CD14-positive monocyte (primary cell): ENCODE results near the gene RALB. TPM values are rescaled to one million over a fixed set of nuclear protein-coding genes. Genes with fewer than 3 reads are reported as not detected.

Source experiments
- DNase-seq, 3 donors: peaks; one replicate each; pipeline ENCODE4 v3.0.0-alpha.2; 2011 to 2022
- H2AFZ ChIP-seq: 2 replicates; pipeline ENCODE4 v1.6.0; 2012; ENCODE audit warnings: mild to moderate bottlenecking, low read depth, low read length, inconsistent platforms; ENCODE audit not compliant: insufficient read depth, poor library complexity, severe bottlenecking
- H3K27ac ChIP-seq, 2 donors: 1 replicate in 1 of 2; 2 replicates in 1 of 2; pipeline ENCODE4 v1.5.1; 2012 to 2013; ENCODE audit warnings: low read length in 2 of 2, control low read depth in 1 of 2, inconsistent platforms in 1 of 2, low read depth in 1 of 2, mild to moderate bottlenecking in 1 of 2
- H3K27me3 ChIP-seq, 2 donors: one replicate each; pipeline versions ENCODE4 v1.6.0 to v1.6.1; 2011 to 2013; ENCODE audit warnings: low read length in 2 of 2; ENCODE audit not compliant: control insufficient read depth in 2 of 2, insufficient read depth in 2 of 2
- H3K36me3 ChIP-seq, 2 donors: replicated peaks in 1 of 2; 1 replicate in 1 of 2; 2 replicates in 1 of 2; pipeline versions ENCODE4 v1.5.1 to v1.6.1; 2012 to 2013; ENCODE audit warnings: low read length in 2 of 2, control low read depth in 1 of 2, inconsistent platforms in 1 of 2, mild to moderate bottlenecking in 1 of 2; ENCODE audit not compliant: insufficient read depth in 2 of 2, control insufficient read depth in 1 of 2
- H3K4me1 ChIP-seq, 2 donors: 1 replicate in 1 of 2; 2 replicates in 1 of 2; pipeline versions ENCODE4 v1.5.1 to v1.6.1; 2012 to 2013; ENCODE audit warnings: low read length in 2 of 2, control low read depth in 1 of 2, inconsistent platforms in 1 of 2, mild to moderate bottlenecking in 1 of 2, moderate library complexity in 1 of 2; ENCODE audit not compliant: insufficient read depth in 2 of 2, control insufficient read depth in 1 of 2
- H3K4me2 ChIP-seq: replicated peaks from 2 replicates; pipeline ENCODE3; 2012; ENCODE audit warnings: low read length, moderate library complexity, mild to moderate bottlenecking; ENCODE audit not compliant: poor library complexity, severe bottlenecking; ENCODE audit errors: extremely low read depth
- H3K4me3 ChIP-seq, 3 experiments: fragments of 200-600 bp in 1 of 3; sonication (generic) in 1 of 3; replicated peaks in 1 of 3; 1 replicate in 2 of 3; 2 replicates in 1 of 3; pipeline ENCODE4 v1.5.1; 2011 to 2013; ENCODE audit warnings: low read length in 3 of 3, mild to moderate bottlenecking in 3 of 3, control low read depth in 2 of 3, low read depth in 2 of 3, inconsistent platforms in 1 of 3, moderate library complexity in 1 of 3
- H3K79me2 ChIP-seq: 2 replicates; pipeline ENCODE4 v1.6.0; 2012; ENCODE audit warnings: mild to moderate bottlenecking, control low read depth, inconsistent platforms, low read length, moderate library complexity; ENCODE audit not compliant: insufficient read depth
- H3K9ac ChIP-seq: 2 replicates; pipeline ENCODE4 v1.6.0; 2017; ENCODE audit warnings: low read length, mild to moderate bottlenecking; ENCODE audit not compliant: insufficient read depth, poor library complexity, severe bottlenecking
- H3K9me3 ChIP-seq, 2 donors: replicated peaks in 1 of 2; 1 replicate in 1 of 2; 2 replicates in 1 of 2; pipeline versions ENCODE4 v1.5.1 to v1.6.1; 2012 to 2013; ENCODE audit warnings: low read length in 2 of 2, control low read depth in 1 of 2; ENCODE audit not compliant: control insufficient read depth in 1 of 2, insufficient read depth in 1 of 2
- H4K20me1 ChIP-seq: 2 replicates; pipeline ENCODE4 v1.6.0; 2012; ENCODE audit warnings: mild to moderate bottlenecking, low read length, control low read depth, moderate library complexity; ENCODE audit not compliant: insufficient read depth
- H3K27ac Mint-ChIP-seq, 7 donors: one replicate each; pipeline ENCODE4 v1.8.0; 2020; ENCODE audit warnings: mild to moderate bottlenecking in 7 of 7, mixed read lengths in 7 of 7, moderate library complexity in 6 of 7, inconsistent platforms in 2 of 7
- H3K27me3 Mint-ChIP-seq, 3 donors: one replicate each; pipeline ENCODE4 v1.8.0; 2021 to 2022; ENCODE audit warnings: low read depth in 3 of 3, mild to moderate bottlenecking in 3 of 3, mixed read lengths in 3 of 3, moderate library complexity in 3 of 3, inconsistent platforms in 1 of 3
- H3K36me3 Mint-ChIP-seq, 2 donors: one replicate each; pipeline ENCODE4 v1.8.0; 2020; ENCODE audit warnings: mixed read lengths in 2 of 2, inconsistent platforms in 1 of 2, mild to moderate bottlenecking in 1 of 2
- H3K4me1 Mint-ChIP-seq: one replicate; pipeline ENCODE4 v1.8.0; 2020; ENCODE audit warnings: mild to moderate bottlenecking, mixed read lengths
- H3K4me3 Mint-ChIP-seq, 2 donors: one replicate each; pipeline ENCODE4 v1.8.0; 2020; ENCODE audit warnings: mild to moderate bottlenecking in 2 of 2, mixed read lengths in 2 of 2, moderate library complexity in 1 of 2
- H3K9me3 Mint-ChIP-seq, 7 donors: one replicate each; pipeline ENCODE4 v1.8.0; 2020 to 2022; ENCODE audit warnings: mixed read lengths in 7 of 7, mild to moderate bottlenecking in 6 of 7, moderate library complexity in 6 of 7, inconsistent platforms in 2 of 7
- WGBS: methylation state at CpG from one replicate; pipeline ENCODE4 v1.1.5; 2013; ENCODE audit warnings: missing lambda C conversion rate; ENCODE audit not compliant: insufficient coverage; 5-methylcytosine and 5-hydroxymethylcytosine counted together
- intact Hi-C, 2 donors: fragments of 100-400 bp; cut with micrococcal nuclease; formaldehyde crosslinking; loops; one replicate each; pipeline versions ENCODE4 v1.15.0 to v1.15.1; 2023
- polyA plus RNA-seq, 3 donors: library from polyadenylated mRNA; depleted of rRNA in 1 of 3; unstranded in 2 of 3; stranded (reverse) in 1 of 3; fragments of 300-500 nt in 2 of 3; fragments of >200 nt in 1 of 3; fragmentation: Illumina TruSeq in 2 of 3; gene quantifications; 1 replicate in 2 of 3; 2 replicates in 1 of 3; pipeline ENCODE4 v1.2.3, GENCODE V29; 2012 to 2021
- TF ChIP-seq, protein P1 (sequence below): fragments of 200-600 bp; IDR thresholded peaks from one replicate; pipeline ENCODE4 v1.8.0; 2022; ENCODE audit warnings: antibody characterized with exemption, mild to moderate bottlenecking

RALB gene
- polyA plus RNA-seq, 3 donors, result 57.2 to 163 (median 139) TPM

DNA sequence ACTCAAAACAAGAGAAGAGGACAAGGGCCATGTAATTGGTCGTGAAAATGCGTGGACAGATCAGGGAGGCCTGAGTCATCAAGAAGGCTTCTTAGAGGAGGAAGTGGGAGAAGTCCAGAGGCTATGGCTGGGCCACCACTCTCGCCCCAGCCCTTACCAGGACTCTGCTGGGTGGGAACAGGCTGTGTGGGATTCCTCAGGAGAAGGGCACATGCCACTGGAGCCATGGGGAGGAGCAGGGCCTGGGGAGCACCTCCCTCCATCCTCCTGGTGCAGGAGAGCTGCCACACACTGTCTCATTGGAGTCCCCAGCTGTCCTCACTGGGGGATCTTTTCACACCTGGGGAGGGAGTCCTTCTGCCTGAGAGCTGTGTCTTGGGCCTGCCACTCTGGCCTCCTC lies 9.4 kb upstream of the RALB start:
- Histone ChIP-seq H3K4me1 (peaks cover 17 to 20% of the 10 kb centered on the region in 2 donors), H2AFZ (peak overlapping the region; percentile 41), H3K9me3 (peaks cover 6 to 13% of the 10 kb centered on the region in 2 donors), H3K36me3 (no peaks in the 10 kb centered on the region), H3K9ac (no peak overlapping the region), H3K79me2 (no peaks in the 10 kb centered on the region), H3K27me3 (no peaks in the 10 kb centered on the region), H4K20me1 (no peaks in the 10 kb centered on the region), H3K4me3 (no peak overlapping the region), H3K4me2 (no peak overlapping the region), H3K27ac (peak overlapping the region in 1 of 2 donors; percentile 22)
- intact Hi-C loops, result no loop called here
- peak; percentile 42 to 68 (median 53) for DNase-seq
- Mint-ChIP-seq H3K9me3 (peaks cover 5 to 13% (median 11%) of the 10 kb centered on the region in 7 donors), H3K4me1 (peaks cover 15% of the 10 kb centered on the region), H3K4me3 (peak overlapping the region in 1 of 2 donors; percentile 48), H3K36me3 (peaks cover 0 to 8% of the 10 kb centered on the region in 2 donors), H3K27ac (peak overlapping the region in 4 of 7 donors; percentile 3 to 77 (median 52)), H3K27me3 (peaks cover 5 to 13% (median 12%) of the 10 kb centered on the region in 3 donors)
- TF ChIP-seq, protein P1, sequence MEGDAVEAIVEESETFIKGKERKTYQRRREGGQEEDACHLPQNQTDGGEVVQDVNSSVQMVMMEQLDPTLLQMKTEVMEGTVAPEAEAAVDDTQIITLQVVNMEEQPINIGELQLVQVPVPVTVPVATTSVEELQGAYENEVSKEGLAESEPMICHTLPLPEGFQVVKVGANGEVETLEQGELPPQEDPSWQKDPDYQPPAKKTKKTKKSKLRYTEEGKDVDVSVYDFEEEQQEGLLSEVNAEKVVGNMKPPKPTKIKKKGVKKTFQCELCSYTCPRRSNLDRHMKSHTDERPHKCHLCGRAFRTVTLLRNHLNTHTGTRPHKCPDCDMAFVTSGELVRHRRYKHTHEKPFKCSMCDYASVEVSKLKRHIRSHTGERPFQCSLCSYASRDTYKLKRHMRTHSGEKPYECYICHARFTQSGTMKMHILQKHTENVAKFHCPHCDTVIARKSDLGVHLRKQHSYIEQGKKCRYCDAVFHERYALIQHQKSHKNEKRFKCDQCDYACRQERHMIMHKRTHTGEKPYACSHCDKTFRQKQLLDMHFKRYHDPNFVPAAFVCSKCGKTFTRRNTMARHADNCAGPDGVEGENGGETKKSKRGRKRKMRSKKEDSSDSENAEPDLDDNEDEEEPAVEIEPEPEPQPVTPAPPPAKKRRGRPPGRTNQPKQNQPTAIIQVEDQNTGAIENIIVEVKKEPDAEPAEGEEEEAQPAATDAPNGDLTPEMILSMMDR, result no peak
- WGBS, result no CpG with 5 or more reads among the region's 3 CpGs

DNA sequence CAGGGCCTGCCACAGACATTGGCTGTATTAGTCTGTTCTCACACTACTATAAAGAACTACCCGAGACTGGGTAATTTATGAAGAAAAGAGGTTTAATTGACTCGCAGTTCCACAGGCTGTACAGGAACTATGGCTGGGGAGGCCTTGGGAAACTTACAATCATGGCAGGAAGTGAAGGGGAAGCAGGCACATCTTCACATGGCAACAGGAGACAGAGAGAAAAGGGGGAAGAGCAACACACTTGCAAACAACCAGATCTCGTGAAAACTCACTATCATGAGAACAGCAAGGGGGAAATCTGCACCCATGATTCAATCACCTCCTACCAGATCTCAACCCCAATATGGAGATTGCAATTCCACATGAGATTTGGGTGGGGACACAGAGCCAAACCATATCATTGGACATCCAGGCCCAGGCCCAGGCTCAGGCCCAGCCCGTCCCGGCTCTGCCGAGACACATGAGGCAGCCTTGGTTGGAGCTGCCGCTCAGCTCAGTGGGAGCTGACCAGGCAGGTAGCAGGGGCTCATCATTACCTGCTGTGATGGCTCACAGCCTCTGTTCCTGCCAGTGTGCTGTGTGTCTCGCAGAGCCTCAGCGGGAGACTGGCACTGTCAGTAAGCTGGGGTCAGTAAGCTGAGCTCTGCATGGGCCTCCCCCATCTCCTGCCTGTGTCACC lies 8.6 kb upstream of the RALB start:
- no peak overlapping the region for H3K4me2 ChIP-seq
- Mint-ChIP-seq H3K9me3 (peaks cover 5 to 13% (median 11%) of the 10 kb centered on the region in 7 donors), H3K36me3 (peaks cover 0 to 8% of the 10 kb centered on the region in 2 donors), H3K4me3 (no peak overlapping the region), H3K4me1 (peaks cover 15% of the 10 kb centered on the region), H3K27me3 (peaks cover 11 to 18% (median 14%) of the 10 kb centered on the region in 3 donors), H3K27ac (peak overlapping the region in 1 of 7 donors; percentile 59)
- H3K9me3 ChIP-seq, result peaks cover 6 to 13% of the 10 kb centered on the region in 2 donors
- 96% methylated on average over 6 of the region's 9 CpGs for WGBS
- H3K27ac ChIP-seq, result no peak overlapping the region
- no peaks in the 10 kb centered on the region for H3K79me2 ChIP-seq
- TF ChIP-seq, protein P1, result no peak
- H3K27me3 ChIP-seq, result no peaks in the 10 kb centered on the region
- no peak for DNase-seq
- no peaks in the 10 kb centered on the region for H4K20me1 ChIP-seq
- intact Hi-C loops, result no loop called here
- H2AFZ ChIP-seq, result no peak overlapping the region
- H3K36me3 ChIP-seq, result no peaks in the 10 kb centered on the region
- H3K9ac ChIP-seq, result no peak overlapping the region
- peaks cover 17 to 20% of the 10 kb centered on the region in 2 donors for H3K4me1 ChIP-seq
- no peak overlapping the region for H3K4me3 ChIP-seq
